ENCODE data around the gene OLFML3.

DNA sequence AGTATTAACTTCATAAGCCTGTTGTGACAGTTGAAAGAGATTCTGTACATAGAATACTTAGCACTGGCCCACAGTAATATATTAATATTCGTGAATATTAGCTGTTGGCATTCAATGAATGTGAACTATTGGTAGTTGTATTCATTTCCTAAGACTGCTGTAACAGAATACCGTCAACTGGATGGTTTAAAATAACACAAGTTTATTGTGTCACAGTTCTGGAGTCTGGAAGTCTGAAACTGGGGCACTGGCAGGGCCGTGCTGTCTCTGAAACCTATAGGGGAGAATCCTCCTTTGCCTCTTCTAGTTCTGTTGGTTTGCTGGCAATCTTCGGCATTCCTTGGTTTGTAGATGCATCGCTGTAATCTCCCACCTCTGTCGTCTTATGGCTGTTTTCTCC lies 47.5 kb downstream of the OLFML3 start:
- TF ChIP-seq, protein P1, sequence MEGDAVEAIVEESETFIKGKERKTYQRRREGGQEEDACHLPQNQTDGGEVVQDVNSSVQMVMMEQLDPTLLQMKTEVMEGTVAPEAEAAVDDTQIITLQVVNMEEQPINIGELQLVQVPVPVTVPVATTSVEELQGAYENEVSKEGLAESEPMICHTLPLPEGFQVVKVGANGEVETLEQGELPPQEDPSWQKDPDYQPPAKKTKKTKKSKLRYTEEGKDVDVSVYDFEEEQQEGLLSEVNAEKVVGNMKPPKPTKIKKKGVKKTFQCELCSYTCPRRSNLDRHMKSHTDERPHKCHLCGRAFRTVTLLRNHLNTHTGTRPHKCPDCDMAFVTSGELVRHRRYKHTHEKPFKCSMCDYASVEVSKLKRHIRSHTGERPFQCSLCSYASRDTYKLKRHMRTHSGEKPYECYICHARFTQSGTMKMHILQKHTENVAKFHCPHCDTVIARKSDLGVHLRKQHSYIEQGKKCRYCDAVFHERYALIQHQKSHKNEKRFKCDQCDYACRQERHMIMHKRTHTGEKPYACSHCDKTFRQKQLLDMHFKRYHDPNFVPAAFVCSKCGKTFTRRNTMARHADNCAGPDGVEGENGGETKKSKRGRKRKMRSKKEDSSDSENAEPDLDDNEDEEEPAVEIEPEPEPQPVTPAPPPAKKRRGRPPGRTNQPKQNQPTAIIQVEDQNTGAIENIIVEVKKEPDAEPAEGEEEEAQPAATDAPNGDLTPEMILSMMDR (IDR thresholded peaks at IDR 0.05; ENCODE audit: low read length), result no peak
- no peak for TF ChIP-seq EZH2 (optimal IDR thresholded peaks at IDR 0.05; ENCODE audit: low read depth, low read length)

All from MM.1S (cell line).